DOHH2 (cell line): Measurements from ENCODE around the gene POLR2C.

ENCODE experiments used
- CTCF ChIP-seq: fragments of 200-600 bp; sonication (generic); IDR thresholded peaks from one replicate; pipeline ENCODE4 v1.5.1; 2014; ENCODE audit warnings: antibody characterized with exemption, mild to moderate bottlenecking, low read depth, low read length; ENCODE audit not compliant: poor library complexity, severe bottlenecking
- EZH2phosphoT487 ChIP-seq: fragments of 200-600 bp; sonication (generic); IDR thresholded peaks from 2 replicates; pipeline ENCODE4 v1.6.1; 2017; ENCODE audit warnings: borderline replicate concordance, mild to moderate bottlenecking, antibody characterized with exemption, low read length, moderate library complexity, mixed read lengths

DNA sequence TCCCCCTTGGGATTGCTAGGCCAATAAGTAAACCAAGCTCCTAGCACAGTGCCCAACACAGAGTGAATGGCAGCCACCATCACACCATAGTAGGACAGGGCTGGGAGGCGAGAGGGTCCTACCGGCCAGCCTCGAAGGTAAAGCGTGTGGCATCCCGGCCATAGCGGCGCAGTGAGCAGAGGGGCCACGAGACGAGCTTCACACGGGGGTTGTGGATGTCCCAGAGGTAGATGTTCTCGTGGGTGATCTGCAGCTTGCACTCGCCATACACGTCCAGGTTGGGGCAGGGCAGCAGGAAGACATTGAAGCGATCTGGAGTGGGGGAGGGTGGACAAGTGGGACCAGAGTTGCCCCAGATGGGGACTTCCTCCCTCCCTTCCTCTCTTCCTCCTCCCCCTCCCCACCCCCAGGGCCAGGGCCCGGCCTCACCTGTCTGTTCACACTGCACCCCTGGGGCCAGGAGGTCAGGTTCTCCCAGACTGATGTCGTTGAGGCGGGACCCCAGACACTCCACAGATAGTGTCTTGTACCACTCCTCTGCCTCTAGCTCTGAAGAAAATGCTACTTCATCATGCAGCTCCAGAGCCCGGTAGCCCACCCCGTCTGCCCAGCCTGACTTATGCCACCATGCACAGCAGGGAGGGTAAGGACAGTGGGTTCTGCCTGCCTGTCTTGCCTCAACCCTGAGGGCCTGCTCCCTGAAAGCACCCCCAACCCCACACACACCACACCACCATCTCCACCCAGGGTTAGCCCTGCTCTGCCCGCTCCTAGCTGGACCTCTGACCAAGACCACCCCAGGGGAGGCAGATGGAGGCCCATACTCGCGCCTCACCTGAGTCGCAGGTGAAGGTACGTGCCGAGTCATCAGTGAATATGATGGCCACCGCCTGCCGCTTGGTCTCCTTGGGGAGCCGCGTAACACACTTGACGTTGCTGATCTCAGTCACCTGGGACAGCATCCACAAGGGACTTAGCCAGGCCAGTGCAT, 12.5 kb downstream of the POLR2C start:
- no peak for TF ChIP-seq CTCF
- no peak for TF ChIP-seq EZH2phosphoT487
